Measurements from ENCODE around the gene OR14A2. TPM values are rescaled to one million over a fixed set of nuclear protein-coding genes. Genes with fewer than 3 reads are reported as not detected.
"Not testable (repeated sequence)": the region's sequence is repeated elsewhere in the genome, so short reads cannot be mapped to it uniquely, and the experiment has no call there.

OR14A2 gene
- polyA plus RNA-seq, 1 experiment, result not detected

DNA sequence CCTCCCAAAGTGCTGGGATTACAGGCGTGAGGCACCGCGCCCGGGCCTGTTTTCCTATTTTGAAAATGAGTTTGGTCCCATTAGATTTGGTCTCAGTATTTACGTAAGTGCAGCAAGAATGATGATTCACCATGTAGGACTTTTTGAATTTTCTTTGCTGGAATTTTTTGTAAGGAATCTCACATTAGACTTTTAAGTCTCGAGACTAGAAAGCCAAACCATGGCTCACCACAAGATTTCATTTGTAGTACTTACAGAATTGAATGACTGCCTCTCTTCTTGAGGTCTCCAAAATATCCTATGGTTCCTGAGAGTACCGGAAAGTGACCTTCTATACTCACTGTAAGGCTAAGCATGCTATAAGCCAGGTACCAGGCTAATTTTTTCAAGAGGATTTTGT, 325 bp downstream of the OR14A2 start:
- Histone ChIP-seq H3K27me3 (ENCODE audit: control insufficient read depth, insufficient read depth, low read length) (no peaks in the 10 kb centered on the region), H3K9me3 (ENCODE audit: control insufficient read depth, insufficient read depth, low read length) (peaks cover 27% of the 10 kb centered on the region), H3K4me3 (ENCODE audit: low read depth, low read length) (no peak overlapping the region), H3K27ac (ENCODE audit: low read depth, low read length) (no peak overlapping the region)
- DNase-seq (ENCODE audit: low read depth, low spot score), result no peak
- ChIA-PET POLR2A (no interaction called here), CTCF (no interaction called here)
- TF ChIP-seq, protein P1, sequence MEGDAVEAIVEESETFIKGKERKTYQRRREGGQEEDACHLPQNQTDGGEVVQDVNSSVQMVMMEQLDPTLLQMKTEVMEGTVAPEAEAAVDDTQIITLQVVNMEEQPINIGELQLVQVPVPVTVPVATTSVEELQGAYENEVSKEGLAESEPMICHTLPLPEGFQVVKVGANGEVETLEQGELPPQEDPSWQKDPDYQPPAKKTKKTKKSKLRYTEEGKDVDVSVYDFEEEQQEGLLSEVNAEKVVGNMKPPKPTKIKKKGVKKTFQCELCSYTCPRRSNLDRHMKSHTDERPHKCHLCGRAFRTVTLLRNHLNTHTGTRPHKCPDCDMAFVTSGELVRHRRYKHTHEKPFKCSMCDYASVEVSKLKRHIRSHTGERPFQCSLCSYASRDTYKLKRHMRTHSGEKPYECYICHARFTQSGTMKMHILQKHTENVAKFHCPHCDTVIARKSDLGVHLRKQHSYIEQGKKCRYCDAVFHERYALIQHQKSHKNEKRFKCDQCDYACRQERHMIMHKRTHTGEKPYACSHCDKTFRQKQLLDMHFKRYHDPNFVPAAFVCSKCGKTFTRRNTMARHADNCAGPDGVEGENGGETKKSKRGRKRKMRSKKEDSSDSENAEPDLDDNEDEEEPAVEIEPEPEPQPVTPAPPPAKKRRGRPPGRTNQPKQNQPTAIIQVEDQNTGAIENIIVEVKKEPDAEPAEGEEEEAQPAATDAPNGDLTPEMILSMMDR (IDR thresholded peaks at IDR 0.05; ENCODE audit: low read depth, low read length), result no peak

DNA sequence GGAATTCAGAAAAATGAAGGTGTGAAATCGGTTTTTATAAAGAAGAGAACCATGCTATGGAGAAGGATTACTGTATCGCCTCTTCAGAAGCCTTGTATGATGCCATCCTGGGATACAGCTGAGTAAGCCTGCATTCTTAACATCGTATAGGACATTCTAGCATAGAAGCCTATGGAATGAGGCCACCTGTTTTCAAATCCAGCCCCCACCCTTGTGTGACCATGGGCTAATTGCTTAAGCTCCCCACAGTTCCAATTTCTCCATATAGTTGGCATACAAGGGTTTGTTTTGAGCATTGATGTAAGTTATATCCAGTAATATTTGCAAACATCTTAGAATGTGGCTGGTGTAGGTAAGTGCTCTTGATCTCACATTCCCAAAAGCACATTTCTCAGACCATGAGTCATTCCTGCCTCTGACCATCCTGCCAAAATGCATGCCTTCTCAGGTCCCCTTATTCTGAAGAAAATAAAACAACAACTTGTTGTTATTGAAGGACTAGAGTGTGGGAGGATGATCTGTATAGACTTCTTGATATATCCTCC, 1.5 kb downstream of the OR14A2 start:
- POLR2A ChIA-PET, result no interaction called here
- Histone ChIP-seq H3K27ac (ENCODE audit: low read depth, low read length) (no peak overlapping the region), H3K4me3 (ENCODE audit: low read depth, low read length) (no peak overlapping the region), H3K27me3 (ENCODE audit: control insufficient read depth, insufficient read depth, low read length) (no peaks in the 10 kb centered on the region), H3K9me3 (ENCODE audit: control insufficient read depth, insufficient read depth, low read length) (peaks cover 27% of the 10 kb centered on the region)
- TF ChIP-seq, protein P1 (IDR thresholded peaks at IDR 0.05; ENCODE audit: low read depth, low read length), result no peak
- CTCF ChIA-PET, result no interaction called here
- DNase-seq (ENCODE audit: low read depth, low spot score), result no peak

DNA sequence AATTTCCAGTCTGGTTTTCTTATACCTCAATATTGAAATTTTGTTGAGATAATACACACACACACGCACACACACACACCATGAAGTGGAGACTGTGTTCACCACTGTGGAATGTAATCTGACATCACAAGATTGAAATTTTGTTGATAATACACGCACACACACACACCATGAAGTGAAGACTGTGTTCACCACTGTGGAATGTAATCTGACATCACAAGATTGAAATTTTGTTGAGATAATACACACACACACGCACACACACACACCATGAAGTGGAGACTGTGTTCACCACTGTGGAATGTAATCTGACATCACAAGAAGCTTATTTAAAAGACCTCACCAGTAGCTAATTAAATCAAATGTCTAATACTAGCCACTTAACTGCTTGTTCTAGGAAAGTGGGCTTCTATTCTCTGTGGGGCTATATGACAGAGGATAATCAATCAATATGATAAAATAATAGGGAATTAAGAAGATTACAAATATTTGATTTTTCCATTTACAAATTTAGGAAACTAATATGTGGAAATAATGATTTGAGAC, 5.7 kb downstream of the OR14A2 start:
- CTCF ChIA-PET; H3K27ac ChIP-seq (ENCODE audit: low read depth, low read length); H3K27me3 ChIP-seq (ENCODE audit: control insufficient read depth, insufficient read depth, low read length); H3K4me3 ChIP-seq (ENCODE audit: low read depth, low read length); DNase-seq (ENCODE audit: low read depth, low spot score); POLR2A ChIA-PET: not testable (repeated sequence)
- peaks cover 17% of the 10 kb centered on the region for H3K9me3 ChIP-seq (ENCODE audit: control insufficient read depth, insufficient read depth, low read length)

DNA sequence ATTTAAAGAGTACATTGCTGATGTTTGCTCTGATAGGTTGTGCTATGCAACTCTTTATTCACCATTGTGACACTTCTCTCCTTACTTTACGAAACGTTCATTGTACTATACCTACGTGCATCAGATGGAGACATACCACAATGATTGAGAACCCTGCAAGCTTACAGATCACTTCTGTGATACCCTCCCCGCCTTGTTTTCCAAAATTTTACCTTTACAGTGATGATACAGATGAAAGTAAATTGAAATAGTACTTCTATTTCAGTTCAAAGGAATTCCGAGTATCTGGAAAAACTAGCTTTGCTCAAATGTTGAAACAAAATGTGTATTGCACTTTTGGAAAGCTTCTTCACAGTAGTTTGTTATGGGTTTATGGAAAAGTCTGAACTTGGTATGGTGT, 6.2 kb downstream of the OR14A2 start:
- Histone ChIP-seq H3K9me3 (ENCODE audit: control insufficient read depth, insufficient read depth, low read length) (peaks cover 13% of the 10 kb centered on the region; the same call in 1 of the 2 replicates), H3K27ac (ENCODE audit: low read depth, low read length) (no peak overlapping the region), H3K27me3 (ENCODE audit: control insufficient read depth, insufficient read depth, low read length) (no peaks in the 10 kb centered on the region), H3K4me3 (ENCODE audit: low read depth, low read length) (no peak overlapping the region)
- no peak for DNase-seq (ENCODE audit: low read depth, low spot score)
- POLR2A ChIA-PET, result no interaction called here
- TF ChIP-seq, protein P1 (IDR thresholded peaks at IDR 0.05; ENCODE audit: low read depth, low read length), result no peak
- CTCF ChIA-PET, result no interaction called here

DNA sequence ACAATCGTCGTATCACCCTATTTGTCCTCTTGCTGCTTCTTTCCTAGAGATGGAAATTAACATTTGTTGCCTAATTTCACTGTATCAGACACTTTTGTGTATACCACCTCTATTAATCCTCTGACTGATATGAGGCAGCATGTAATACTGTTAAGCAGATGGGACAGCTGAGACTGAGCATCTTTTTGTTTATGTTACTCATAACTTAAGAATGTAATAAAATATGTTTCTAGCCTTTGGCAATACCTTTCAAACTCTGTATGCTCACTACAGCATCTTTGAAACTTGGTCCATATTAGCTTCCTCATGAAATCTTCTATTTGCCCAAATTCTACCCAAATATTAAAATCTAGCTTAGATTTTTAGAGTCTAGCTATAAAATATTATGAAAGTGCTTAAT, 7.2 kb downstream of the OR14A2 start:
- H3K27ac ChIP-seq (ENCODE audit: low read depth, low read length), result no peak overlapping the region
- no peak for DNase-seq (ENCODE audit: low read depth, low spot score)
- POLR2A ChIA-PET, result no interaction called here

More for the DNA sequence above, 7.2 kb downstream of the OR14A2 start:
- CTCF ChIA-PET, result no interaction called here
- no peak overlapping the region for H3K4me3 ChIP-seq (ENCODE audit: low read depth, low read length)
- H3K27me3 ChIP-seq (ENCODE audit: control insufficient read depth, insufficient read depth, low read length), result no peaks in the 10 kb centered on the region
- peaks cover 10% of the 10 kb centered on the region; the same call in 1 of the 2 replicates for H3K9me3 ChIP-seq (ENCODE audit: control insufficient read depth, insufficient read depth, low read length)
- TF ChIP-seq, protein P1 (IDR thresholded peaks at IDR 0.05; ENCODE audit: low read depth, low read length), result no peak

Measured in AG04450 (cell line).